Mesodermal cell (in vitro differentiated cells): Measurements from ENCODE around the gene AUTS2.

Experiments
- H3K27ac ChIP-seq: 2 replicates; pipeline ENCODE4 v1.7.0; 2013; ENCODE audit warnings: mild to moderate bottlenecking, low read depth, low read length, moderate library complexity; ENCODE audit not compliant: severe bottlenecking
- H3K36me3 ChIP-seq: 2 replicates; pipeline ENCODE4 v1.7.1; 2013; ENCODE audit warnings: mild to moderate bottlenecking, low read length, moderate library complexity; ENCODE audit not compliant: control insufficient read depth, insufficient read depth
- H3K4me1 ChIP-seq: one replicate; pipeline ENCODE4 v1.7.1; 2013; ENCODE audit warnings: mild to moderate bottlenecking, low read length; ENCODE audit not compliant: insufficient read depth, control insufficient read depth, poor library complexity, severe bottlenecking
- H3K4me3 ChIP-seq: 2 replicates; pipeline ENCODE4 v1.7.0; 2013; ENCODE audit warnings: low read length, control low read depth, mild to moderate bottlenecking; ENCODE audit not compliant: insufficient read depth, poor library complexity, severe bottlenecking; ENCODE audit errors: extremely low read depth
- H3K9me3 ChIP-seq: 2 replicates; pipeline ENCODE4 v1.7.1; 2013; ENCODE audit warnings: mild to moderate bottlenecking, low read length, moderate library complexity; ENCODE audit not compliant: control insufficient read depth
- WGBS, 2 experiments: methylation state at CpG; one replicate each; pipeline ENCODE4 v1.1.5; 2013; ENCODE audit warnings: missing lambda C conversion rate in 2 of 2; ENCODE audit not compliant: insufficient coverage in 2 of 2; 5-methylcytosine and 5-hydroxymethylcytosine counted together

Gene AUTS2

GRCh38 chr7:70343519-70343918 lies 745.2 kb downstream of the AUTS2 start:
- no peak overlapping the region for H3K27ac ChIP-seq
- H3K36me3 ChIP-seq: no peaks in the 10 kb centered on the region
- 78 to 79% methylated on average over 1 to 2 of the region's 2 CpGs for WGBS, 2 experiments
- H3K4me3 ChIP-seq: no peak overlapping the region
- no peaks in the 10 kb centered on the region for H3K9me3 ChIP-seq
- no peaks in the 10 kb centered on the region for H3K4me1 ChIP-seq

GRCh38 chr7:70344726-70345125 lies 746.5 kb downstream of the AUTS2 start:
- 100% methylated on average over 1 of the region's 2 CpGs; no CpG with 5 or more reads in 1 of the 2 experiments for WGBS, 2 experiments
- no peaks in the 10 kb centered on the region for H3K4me1 ChIP-seq
- H3K4me3 ChIP-seq: no peak overlapping the region
- no peaks in the 10 kb centered on the region for H3K36me3 ChIP-seq
- H3K9me3 ChIP-seq: no peaks in the 10 kb centered on the region
- no peak overlapping the region for H3K27ac ChIP-seq

GRCh38 chr7:70346844-70347462 lies 748.7 kb downstream of the AUTS2 start:
- H3K4me1 ChIP-seq: no peaks in the 10 kb centered on the region
- H3K9me3 ChIP-seq: no peaks in the 10 kb centered on the region
- H3K27ac ChIP-seq: no peak overlapping the region
- no peak overlapping the region for H3K4me3 ChIP-seq
- 93 to 98% methylated on average over 4 to 5 of the region's 5 CpGs for WGBS, 2 experiments
- H3K36me3 ChIP-seq: no peaks in the 10 kb centered on the region

GRCh38 chr7:70347463-70348254 lies 749.4 kb downstream of the AUTS2 start:
- no peaks in the 10 kb centered on the region for H3K9me3 ChIP-seq
- H3K36me3 ChIP-seq: no peaks in the 10 kb centered on the region
- 100% methylated on average over 1 of the region's 3 CpGs; no CpG with 5 or more reads in 1 of the 2 experiments for WGBS, 2 experiments

GRCh38 chr7:70349031-70349430 lies 750.8 kb downstream of the AUTS2 start:
- Histone ChIP-seq H3K27ac (no peak overlapping the region), H3K4me1 (peaks cover 4% of the 10 kb centered on the region), H3K36me3 (no peaks in the 10 kb centered on the region), H3K4me3 (no peak overlapping the region), H3K9me3 (no peaks in the 10 kb centered on the region)
- no CpG with 5 or more reads among the region's 2 CpGs for WGBS, 2 experiments

More at GRCh38 chr7:70347463-70348254, 749.4 kb downstream of the AUTS2 start:
- H3K4me1 ChIP-seq: no peaks in the 10 kb centered on the region
- no peak overlapping the region for H3K27ac ChIP-seq
- H3K4me3 ChIP-seq: no peak overlapping the region

- Histone ChIP-seq H3K4me1 (peaks cover 4% of the 10 kb centered on the region), H3K9me3 (no peaks in the 10 kb centered on the region), H3K36me3 (no peaks in the 10 kb centered on the region), H3K4me3 (no peak overlapping the region), H3K27ac (no peak overlapping the region)
- no CpG with 5 or more reads among the region's 1 CpG for WGBS, 2 experiments
Measured at GRCh38 chr7:70349819-70350218, 751.5 kb downstream of the AUTS2 start.

- H3K9me3 ChIP-seq: no peaks in the 10 kb centered on the region
- H3K36me3 ChIP-seq: no peaks in the 10 kb centered on the region
- peaks cover 4% of the 10 kb centered on the region for H3K4me1 ChIP-seq
- H3K27ac ChIP-seq: no peak overlapping the region
- no peak overlapping the region for H3K4me3 ChIP-seq
- WGBS, 2 experiments: 87 to 100% methylated on average over 2 to 3 of the region's 4 CpGs
Measured at GRCh38 chr7:70352088-70352487, 753.8 kb downstream of the AUTS2 start.

- no peaks in the 10 kb centered on the region for H3K36me3 ChIP-seq
- H3K4me1 ChIP-seq: peaks cover 4% of the 10 kb centered on the region
- no peaks in the 10 kb centered on the region for H3K9me3 ChIP-seq
- no peak overlapping the region for H3K27ac ChIP-seq
- 85 to 100% methylated on average over 1 to 2 of the region's 2 CpGs for WGBS, 2 experiments
- no peak overlapping the region for H3K4me3 ChIP-seq
Measured at GRCh38 chr7:70352906-70353305, 754.6 kb downstream of the AUTS2 start.

- Histone ChIP-seq H3K4me3 (no peak overlapping the region), H3K27ac (no peak overlapping the region), H3K4me1 (peaks cover 4% of the 10 kb centered on the region), H3K36me3 (no peaks in the 10 kb centered on the region), H3K9me3 (no peaks in the 10 kb centered on the region)
- WGBS, 2 experiments: 83% methylated on average over 2 of the region's 2 CpGs; no CpG with 5 or more reads in 1 of the 2 experiments
Measured at GRCh38 chr7:70353330-70353945, 755.2 kb downstream of the AUTS2 start.

GRCh38 chr7:70353946-70354335 lies 755.7 kb downstream of the AUTS2 start:
- peaks cover 4% of the 10 kb centered on the region for H3K4me1 ChIP-seq
- no peak overlapping the region for H3K4me3 ChIP-seq
- H3K36me3 ChIP-seq: no peaks in the 10 kb centered on the region
- H3K9me3 ChIP-seq: no peaks in the 10 kb centered on the region
- WGBS, 2 experiments: 100% methylated on average over 1 to 2 of the region's 4 CpGs
- no peak overlapping the region for H3K27ac ChIP-seq
